ENCODE results near the gene NRAS.

The NRAS gene

GRCh38 chr1:114668784-114669561 lies 47.6 kb downstream of the NRAS start:
- Histone ChIP-seq H2AFZ (ENCODE audit: low read depth) (peak overlapping the region; percentile 82), H3K79me2 (ENCODE audit: insufficient read depth, low read depth) (peaks cover 20% of the 10 kb centered on the region; the same call in 1 of the 2 replicates), H4K20me1 (ENCODE audit: insufficient read depth) (no peaks in the 10 kb centered on the region), H3K36me3 (ENCODE audit: insufficient read depth) (no peaks in the 10 kb centered on the region), H3K9ac (peak overlapping the region; percentile 43; the same call in 1 of the 2 replicates), H3K4me3 (IDR thresholded peaks at IDR 0.05; ENCODE audit: insufficient read depth, low read depth, low read length) (peak overlapping the region; percentile 62), H3K27me3 (ENCODE audit: insufficient read depth, low read depth) (no peaks in the 10 kb centered on the region), H3K4me2 (peak overlapping the region; percentile 58), H3K27ac (peak overlapping the region; percentile 46), H3K4me1 (ENCODE audit: low read depth, poor library complexity, severe bottlenecking) (peaks cover 29% of the 10 kb centered on the region)
- TF ChIP-seq, protein P1, sequence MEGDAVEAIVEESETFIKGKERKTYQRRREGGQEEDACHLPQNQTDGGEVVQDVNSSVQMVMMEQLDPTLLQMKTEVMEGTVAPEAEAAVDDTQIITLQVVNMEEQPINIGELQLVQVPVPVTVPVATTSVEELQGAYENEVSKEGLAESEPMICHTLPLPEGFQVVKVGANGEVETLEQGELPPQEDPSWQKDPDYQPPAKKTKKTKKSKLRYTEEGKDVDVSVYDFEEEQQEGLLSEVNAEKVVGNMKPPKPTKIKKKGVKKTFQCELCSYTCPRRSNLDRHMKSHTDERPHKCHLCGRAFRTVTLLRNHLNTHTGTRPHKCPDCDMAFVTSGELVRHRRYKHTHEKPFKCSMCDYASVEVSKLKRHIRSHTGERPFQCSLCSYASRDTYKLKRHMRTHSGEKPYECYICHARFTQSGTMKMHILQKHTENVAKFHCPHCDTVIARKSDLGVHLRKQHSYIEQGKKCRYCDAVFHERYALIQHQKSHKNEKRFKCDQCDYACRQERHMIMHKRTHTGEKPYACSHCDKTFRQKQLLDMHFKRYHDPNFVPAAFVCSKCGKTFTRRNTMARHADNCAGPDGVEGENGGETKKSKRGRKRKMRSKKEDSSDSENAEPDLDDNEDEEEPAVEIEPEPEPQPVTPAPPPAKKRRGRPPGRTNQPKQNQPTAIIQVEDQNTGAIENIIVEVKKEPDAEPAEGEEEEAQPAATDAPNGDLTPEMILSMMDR (conservative IDR thresholded peaks at IDR 0.05; ENCODE audit: low read depth, low read length): no peak

GRCh38 chr1:114668373-114668772 lies 48.2 kb downstream of the NRAS start:
- Histone ChIP-seq H4K20me1 (ENCODE audit: insufficient read depth) (no peaks in the 10 kb centered on the region), H3K36me3 (ENCODE audit: insufficient read depth) (no peaks in the 10 kb centered on the region), H3K4me2 (peak overlapping the region; percentile 58), H3K9ac (no peak overlapping the region), H3K4me1 (ENCODE audit: low read depth, poor library complexity, severe bottlenecking) (peaks cover 29% of the 10 kb centered on the region), H2AFZ (ENCODE audit: low read depth) (no peak overlapping the region), H3K27me3 (ENCODE audit: insufficient read depth, low read depth) (no peaks in the 10 kb centered on the region), H3K4me3 (IDR thresholded peaks at IDR 0.05; ENCODE audit: insufficient read depth, low read depth, low read length) (no peak overlapping the region), H3K27ac (no peak overlapping the region), H3K79me2 (ENCODE audit: insufficient read depth, low read depth) (peaks cover 20% of the 10 kb centered on the region; the same call in 1 of the 2 replicates)
- TF ChIP-seq, protein P1 (conservative IDR thresholded peaks at IDR 0.05; ENCODE audit: low read depth, low read length): no peak

DNA sequence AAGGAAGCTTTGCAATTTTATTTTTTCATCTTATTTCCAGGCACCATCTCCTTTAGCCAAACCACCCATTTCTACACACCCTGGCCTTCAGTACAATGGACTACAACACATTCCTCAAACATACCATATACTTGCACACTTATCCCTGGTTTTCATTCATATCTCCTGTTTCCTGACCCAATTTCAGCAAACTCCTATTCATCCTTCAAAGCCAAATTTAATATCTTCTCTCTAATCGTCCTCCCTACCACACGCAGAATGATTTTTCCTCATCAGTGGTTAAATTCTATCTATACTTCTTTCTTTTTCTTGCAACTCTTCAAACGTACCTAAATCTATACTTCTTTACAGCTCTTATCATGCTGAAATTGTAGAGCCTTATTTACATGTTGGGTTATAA lies 49.6 kb downstream of the NRAS start:
- no peak overlapping the region for H3K4me3 ChIP-seq (IDR thresholded peaks at IDR 0.05; ENCODE audit: insufficient read depth, low read depth, low read length)
- TF ChIP-seq, protein P1 (conservative IDR thresholded peaks at IDR 0.05; ENCODE audit: low read depth, low read length): no peak
- H4K20me1 ChIP-seq (ENCODE audit: insufficient read depth): no peaks in the 10 kb centered on the region
- no peaks in the 10 kb centered on the region for H3K36me3 ChIP-seq (ENCODE audit: insufficient read depth)
- no peak overlapping the region for H3K27ac ChIP-seq
- no peak overlapping the region for H3K9ac ChIP-seq
- peaks cover 20% of the 10 kb centered on the region; the same call in 1 of the 2 replicates for H3K79me2 ChIP-seq (ENCODE audit: insufficient read depth, low read depth)
- no peak overlapping the region for H3K4me2 ChIP-seq
- H3K4me1 ChIP-seq (ENCODE audit: low read depth, poor library complexity, severe bottlenecking): peaks cover 29% of the 10 kb centered on the region
- H2AFZ ChIP-seq (ENCODE audit: low read depth): no peak overlapping the region
- H3K27me3 ChIP-seq (ENCODE audit: insufficient read depth, low read depth): no peaks in the 10 kb centered on the region

- Histone ChIP-seq H3K27me3 (ENCODE audit: insufficient read depth, low read depth) (no peaks in the 10 kb centered on the region), H3K4me1 (ENCODE audit: low read depth, poor library complexity, severe bottlenecking) (no peaks in the 10 kb centered on the region), H3K4me2 (no peak overlapping the region), H4K20me1 (ENCODE audit: insufficient read depth) (no peaks in the 10 kb centered on the region), H3K79me2 (ENCODE audit: insufficient read depth, low read depth) (no peaks in the 10 kb centered on the region), H3K36me3 (ENCODE audit: insufficient read depth) (no peaks in the 10 kb centered on the region), H3K27ac (no peak overlapping the region), H3K9ac (no peak overlapping the region), H2AFZ (ENCODE audit: low read depth) (no peak overlapping the region), H3K4me3 (IDR thresholded peaks at IDR 0.05; ENCODE audit: insufficient read depth, low read depth, low read length) (no peak overlapping the region)
- TF ChIP-seq, protein P1 (conservative IDR thresholded peaks at IDR 0.05; ENCODE audit: low read depth, low read length): no peak
Observed at GRCh38 chr1:114660238-114660637, 56.3 kb downstream of the NRAS start.

Data from KMS-11 (cell line).